GM12878 (cell line): ENCODE results near the gene METRNL. TPM values are rescaled to one million over a fixed set of nuclear protein-coding genes. Genes with fewer than 3 reads are reported as not detected.

Source experiments
- ATAC-seq: fragments of 200-7000 bp; cut with Tn5 transposase; 3 replicates; pipeline ENCODE4 v1.9.1; 2020; ENCODE audit warnings: mild to moderate bottlenecking, moderate library complexity
- BruUV-seq: library from RNA; stranded (reverse); fragments of 400-500 nt; replicated peaks from 2 replicates; lab custom pipeline; 2021; lab: Mats Ljungman, UMichigan
- CTCF ChIA-PET: fragments of 300-600 bp; sonication (Branson Sonifier 250); formaldehyde crosslinking; extraction: SDS; loops from one replicate; lab custom pipeline; 2021; ENCODE audit warnings: inconsistent platforms; lab: Yijun Ruan, JAX
- POLR2A ChIA-PET: fragments of 350-600 bp; formaldehyde crosslinking; extraction: SDS; loops from one replicate; lab custom pipeline; 2021; ENCODE audit warnings: inconsistent platforms; lab: Charles Lee
- RAD21 ChIA-PET: fragments of 300-600 bp; sonication (Branson Sonifier 250); formaldehyde crosslinking; loops from one replicate; lab custom pipeline; 2023; ENCODE audit warnings: antibody characterized with exemption; ENCODE audit not compliant: unreplicated experiment; lab: Charles Lee
- SMC1A ChIA-PET: fragments of 300-600 bp; sonication (Branson Sonifier 250); formaldehyde crosslinking; loops from one replicate; lab custom pipeline; 2023; ENCODE audit not compliant: unreplicated experiment, uncharacterized antibody; lab: Charles Lee
- DNase-seq: peaks from one replicate; pipeline ENCODE4 v3.0.0-alpha.2; 2011; ENCODE audit warnings: low read depth, low spot score
- FAIRE-seq: peaks from 3 replicates; lab custom pipeline; 2011; peaks lifted over from hg19 to GRCh38; lab: Jason Lieb, UNC
- H2AFZ ChIP-seq: 2 replicates; pipeline ENCODE4 v1.6.0; 2011; ENCODE audit warnings: low read depth, low read length, control low read depth; ENCODE audit not compliant: control insufficient read depth
- H3K27ac ChIP-seq: 2 replicates; pipeline ENCODE4 v1.5.1; 2011; ENCODE audit warnings: control low read depth; ENCODE audit not compliant: control insufficient read depth, insufficient read depth
- H3K27me3 ChIP-seq, 2 experiments: replicated peaks in 1 of 2; 2 replicates each; pipeline versions ENCODE4 v1.6.0 to v1.6.1; 2011; ENCODE audit warnings: low read length in 1 of 2; ENCODE audit not compliant: control insufficient read depth in 2 of 2, insufficient read depth in 2 of 2
- H3K36me3 ChIP-seq, 2 experiments: 2 replicates each; pipeline ENCODE4 v1.5.1; 2011; ENCODE audit warnings: low read length in 1 of 2; ENCODE audit not compliant: control insufficient read depth in 2 of 2, insufficient read depth in 2 of 2
- H3K4me1 ChIP-seq: 2 replicates; pipeline ENCODE4 v1.6.1; 2011; ENCODE audit warnings: mild to moderate bottlenecking, low read length, moderate library complexity, mixed read lengths; ENCODE audit not compliant: control insufficient read depth, insufficient read depth
- H3K4me2 ChIP-seq: 2 replicates; pipeline ENCODE4 v1.6.0; 2011; ENCODE audit warnings: control low read depth; ENCODE audit not compliant: control insufficient read depth, insufficient read depth
- H3K4me3 ChIP-seq: fragments of 200-600 bp; sonication (generic); 2 replicates; pipeline ENCODE4 v1.5.1; 2016
- H3K79me2 ChIP-seq: 2 replicates; pipeline ENCODE4 v1.6.0; 2011; ENCODE audit warnings: low read length; ENCODE audit not compliant: control insufficient read depth, insufficient read depth
- H3K9ac ChIP-seq: 2 replicates; pipeline ENCODE4 v1.8.0; 2011; ENCODE audit warnings: low read length, control low read depth, mixed read lengths; ENCODE audit not compliant: control insufficient read depth, insufficient read depth
- H3K9me3 ChIP-seq: replicated peaks from 3 replicates; pipeline ENCODE4 v1.5.1; 2011; ENCODE audit warnings: mild to moderate bottlenecking, low read length; ENCODE audit not compliant: control insufficient read depth, insufficient read depth
- H4K20me1 ChIP-seq: 2 replicates; pipeline ENCODE4 v1.6.0; 2011; ENCODE audit not compliant: control insufficient read depth, insufficient read depth
- CHD1 ChIP-seq: IDR thresholded peaks from 2 replicates; pipeline ENCODE4 v1.6.1; 2012; ENCODE audit warnings: low read depth, low read length, improper control_type of control experiment
- CHD2 ChIP-seq: IDR thresholded peaks from 2 replicates; pipeline ENCODE4 v1.6.1; 2011; ENCODE audit warnings: low read depth, low read length, improper control_type of control experiment, borderline replicate concordance
- EP300 ChIP-seq, 2 experiments: fragments of 150-350 bp in 1 of 2; IDR thresholded peaks; 2 replicates each; pipeline ENCODE4 v1.6.1; 2011 to 2012; ENCODE audit warnings: low read depth in 2 of 2, low read length in 2 of 2, borderline replicate concordance in 1 of 2, improper control_type of control experiment in 1 of 2, inconsistent platforms in 1 of 2; ENCODE audit not compliant: control insufficient read depth in 1 of 2
- MAX ChIP-seq: IDR thresholded peaks from 2 replicates; pipeline ENCODE4 v1.6.1; 2012; ENCODE audit warnings: low read depth, low read length, improper control_type of control experiment
- NR2F1 ChIP-seq: fragments of 450-650 bp; conservative IDR thresholded peaks from 2 replicates; pipeline ENCODE4 v1.6.1; 2017; ENCODE audit warnings: mild to moderate bottlenecking
- PAX8 ChIP-seq: fragments of 450-650 bp; IDR thresholded peaks from 2 replicates; pipeline ENCODE4 v1.6.1; 2017; ENCODE audit warnings: mild to moderate bottlenecking, moderate library complexity
- POLR2A ChIP-seq: IDR thresholded peaks from 2 replicates; pipeline ENCODE4 v1.6.1; 2011; ENCODE audit warnings: low read depth, mild to moderate bottlenecking, low read length
- RELA ChIP-seq: fragments of 450-650 bp; IDR thresholded peaks from 2 replicates; pipeline ENCODE4 v1.8.0; 2014; ENCODE audit warnings: borderline replicate concordance; ENCODE audit not compliant: partially characterized antibody
- RELB ChIP-seq: fragments of 450-650 bp; IDR thresholded peaks from 2 replicates; pipeline ENCODE4 v1.6.1; 2017; ENCODE audit warnings: low read depth, mild to moderate bottlenecking, moderate library complexity
- REST ChIP-seq: IDR thresholded peaks from 2 replicates; pipeline ENCODE4 v1.6.1; 2012; ENCODE audit warnings: mild to moderate bottlenecking, low read depth, low read length
- WGBS: methylation state at CpG from one replicate; pipeline ENCODE4 v1.1.6; 2016; ENCODE audit warnings: low lambda C conversion rate; ENCODE audit not compliant: insufficient replicate concordance, insufficient coverage; ENCODE audit errors: missing lambda C conversion rate; 5-methylcytosine and 5-hydroxymethylcytosine counted together
- in situ Hi-C: fragments of 300-500 bp; cut with MboI; formaldehyde crosslinking; loops from 9 replicates; pipeline ENCODE4 v1.14.3; 2018; ENCODE audit warnings: mixed read lengths
- intact Hi-C: fragments of 100-400 bp; cut with micrococcal nuclease; formaldehyde crosslinking; loops from one replicate; pipeline ENCODE4 v1.14.2; 2022; ENCODE audit not compliant: unreplicated experiment
- polyA plus RNA-seq, 11 experiments: library from polyadenylated mRNA; depleted of rRNA in 4 of 11; unstranded in 6 of 11; stranded (reverse) in 5 of 11; fragments of >200 nt; fragmentation: Nextera tagmentation in 4 of 11; fragmentation: Illumina TruSeq in 1 of 11; extraction: Ambion mirVana in 4 of 11; extraction: Trizol in 1 of 11; gene quantifications; 1 replicate in 1 of 11; 2 replicates in 10 of 11; pipeline versions ENCODE4 v1.2.1 to v1.2.3, GENCODE V29; 2011 to 2016; ENCODE audit warnings: inconsistent platforms in 2 of 11, missing spikeins in 2 of 11, low read depth in 1 of 11
- total RNA-seq, 4 experiments: library from RNA; depleted of rRNA in 3 of 4; stranded (reverse); fragments of >200 nt in 3 of 4; fragmentation: Illumina TruSeq in 1 of 4; extraction: Trizol in 1 of 4; gene quantifications; 2 replicates each; pipeline versions ENCODE4 v1.2.1 to v1.2.3, GENCODE V29; 2013 to 2021

The METRNL gene
- total and polyA plus RNA-seq, 10 of the 15 experiments (the other 5 are each of a cell fraction or from before 2014, with no cell fraction given) = 0.05 to 3.7 (median 0.48) TPM; not detected in 2

- TF ChIP-seq REST (no peak), PAX8 (no peak), NR2F1 (no peak), MAX (no peak), EP300 (IDR thresholded peaks at IDR 0.05; ENCODE audit: borderline replicate concordance in 1 of 2, control insufficient read depth in 1 of 2, low read depth in 2 of 2, low read length in 2 of 2) (no peak)
- TF ChIP-seq, all 136 proteins: peak for 0
These were observed 44.7 kb downstream of the METRNL start (continued) for GRCh38 chr17:83123896-83124801.

- no peaks in the 10 kb centered on the region for H3K36me3 ChIP-seq
- FAIRE-seq = no peak
- RAD21 ChIA-PET = no interaction called here
- TF ChIP-seq POLR2A = no peak
- TF ChIP-seq CHD2 = no peak
- TF ChIP-seq NR2F1 = no peak
- no peak for TF ChIP-seq RELA
- TF ChIP-seq CHD1 = no peak
- TF ChIP-seq RELB = no peak
- no peak overlapping the region for H3K4me2 ChIP-seq
- peaks cover 4% of the 10 kb centered on the region in 2 experiments for H3K27me3 ChIP-seq
- SMC1A ChIA-PET = no interaction called here
- intact Hi-C loops = no loop called here
- WGBS = 31% methylated on average over 20 of the region's 24 CpGs
- no TSS peak for BruUV-seq
- ATAC-seq = no peak
- no peak overlapping the region for H3K27ac ChIP-seq
- H4K20me1 ChIP-seq = no peaks in the 10 kb centered on the region
- CTCF ChIA-PET = interaction anchor here (0.6 kb wide), 1 partner anchor 322 kb away, joined by 3 read pairs; no protein-coding TSS in a partner anchor
- in situ Hi-C loops = no loop called here
- H3K79me2 ChIP-seq = no peaks in the 10 kb centered on the region
- DNase-seq = no peak
- H2AFZ ChIP-seq = no peak overlapping the region
- H3K9me3 ChIP-seq = no peaks in the 10 kb centered on the region
- no peak overlapping the region for H3K4me3 ChIP-seq
- POLR2A ChIA-PET = no interaction called here
- no peak overlapping the region for H3K9ac ChIP-seq
- H3K4me1 ChIP-seq = no peaks in the 10 kb centered on the region
These were observed 45.6 kb downstream of the METRNL start for GRCh38 chr17:83124871-83125514.
